ENCODE data around the gene STPG2.

Gene STPG2

GRCh38 chr4:97759785-97760184 lies 383.5 kb downstream of the STPG2 start:
- TF ChIP-seq, protein P1, sequence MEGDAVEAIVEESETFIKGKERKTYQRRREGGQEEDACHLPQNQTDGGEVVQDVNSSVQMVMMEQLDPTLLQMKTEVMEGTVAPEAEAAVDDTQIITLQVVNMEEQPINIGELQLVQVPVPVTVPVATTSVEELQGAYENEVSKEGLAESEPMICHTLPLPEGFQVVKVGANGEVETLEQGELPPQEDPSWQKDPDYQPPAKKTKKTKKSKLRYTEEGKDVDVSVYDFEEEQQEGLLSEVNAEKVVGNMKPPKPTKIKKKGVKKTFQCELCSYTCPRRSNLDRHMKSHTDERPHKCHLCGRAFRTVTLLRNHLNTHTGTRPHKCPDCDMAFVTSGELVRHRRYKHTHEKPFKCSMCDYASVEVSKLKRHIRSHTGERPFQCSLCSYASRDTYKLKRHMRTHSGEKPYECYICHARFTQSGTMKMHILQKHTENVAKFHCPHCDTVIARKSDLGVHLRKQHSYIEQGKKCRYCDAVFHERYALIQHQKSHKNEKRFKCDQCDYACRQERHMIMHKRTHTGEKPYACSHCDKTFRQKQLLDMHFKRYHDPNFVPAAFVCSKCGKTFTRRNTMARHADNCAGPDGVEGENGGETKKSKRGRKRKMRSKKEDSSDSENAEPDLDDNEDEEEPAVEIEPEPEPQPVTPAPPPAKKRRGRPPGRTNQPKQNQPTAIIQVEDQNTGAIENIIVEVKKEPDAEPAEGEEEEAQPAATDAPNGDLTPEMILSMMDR (IDR thresholded peaks at IDR 0.05) = no peak
- Histone ChIP-seq H3K36me3 (no peaks in the 10 kb centered on the region), H3K27me3 (no peaks in the 10 kb centered on the region), H3K4me1 (ENCODE audit: control insufficient read depth in 1 of 2, insufficient read depth in 1 of 2, low read depth in 1 of 2, low read length in 1 of 2) (no peaks in the 10 kb centered on the region), H3K9me3 (no peaks in the 10 kb centered on the region), H3K27ac (no peak overlapping the region), H3K4me3 (ENCODE audit: low read depth in 1 of 2, low read length in 1 of 2) (no peak overlapping the region)

DNA sequence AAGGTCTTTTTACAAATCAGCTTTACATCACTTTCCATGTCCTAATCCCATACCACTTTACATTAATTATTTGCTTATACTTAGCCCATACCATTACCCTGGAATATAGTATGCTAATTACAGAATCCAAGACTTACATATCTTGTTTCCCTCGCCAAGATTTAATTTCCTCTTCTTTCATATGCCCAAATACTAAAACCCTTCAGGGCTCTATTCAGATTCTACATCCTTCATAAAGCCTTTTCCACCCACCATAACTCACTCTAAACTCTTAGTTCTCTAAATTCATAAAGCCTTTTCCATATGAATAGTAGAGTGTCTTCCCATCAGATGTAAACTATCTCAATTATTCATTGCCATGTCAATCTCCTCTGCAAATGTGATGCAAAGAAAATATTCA lies 390.7 kb downstream of the STPG2 start:
- H3K27ac ChIP-seq = no peak overlapping the region
- no peaks in the 10 kb centered on the region for H3K27me3 ChIP-seq
- no peaks in the 10 kb centered on the region for H3K4me1 ChIP-seq (ENCODE audit: control insufficient read depth in 1 of 2, insufficient read depth in 1 of 2, low read depth in 1 of 2, low read length in 1 of 2)
- H3K4me3 ChIP-seq (ENCODE audit: low read depth in 1 of 2, low read length in 1 of 2) = no peak overlapping the region
- H3K36me3 ChIP-seq = no peaks in the 10 kb centered on the region
- H3K9me3 ChIP-seq = no peaks in the 10 kb centered on the region
- TF ChIP-seq, protein P1 (IDR thresholded peaks at IDR 0.05) = no peak

GRCh38 chr4:97747945-97748344 lies 395.3 kb downstream of the STPG2 start:
- Histone ChIP-seq H3K4me1 (ENCODE audit: control insufficient read depth in 1 of 2, insufficient read depth in 1 of 2, low read depth in 1 of 2, low read length in 1 of 2) (no peaks in the 10 kb centered on the region), H3K27ac (no peak overlapping the region), H3K36me3 (no peaks in the 10 kb centered on the region), H3K27me3 (no peaks in the 10 kb centered on the region), H3K4me3 (ENCODE audit: low read depth in 1 of 2, low read length in 1 of 2) (no peak overlapping the region), H3K9me3 (no peaks in the 10 kb centered on the region)
- TF ChIP-seq, protein P1 (IDR thresholded peaks at IDR 0.05) = no peak

DNA sequence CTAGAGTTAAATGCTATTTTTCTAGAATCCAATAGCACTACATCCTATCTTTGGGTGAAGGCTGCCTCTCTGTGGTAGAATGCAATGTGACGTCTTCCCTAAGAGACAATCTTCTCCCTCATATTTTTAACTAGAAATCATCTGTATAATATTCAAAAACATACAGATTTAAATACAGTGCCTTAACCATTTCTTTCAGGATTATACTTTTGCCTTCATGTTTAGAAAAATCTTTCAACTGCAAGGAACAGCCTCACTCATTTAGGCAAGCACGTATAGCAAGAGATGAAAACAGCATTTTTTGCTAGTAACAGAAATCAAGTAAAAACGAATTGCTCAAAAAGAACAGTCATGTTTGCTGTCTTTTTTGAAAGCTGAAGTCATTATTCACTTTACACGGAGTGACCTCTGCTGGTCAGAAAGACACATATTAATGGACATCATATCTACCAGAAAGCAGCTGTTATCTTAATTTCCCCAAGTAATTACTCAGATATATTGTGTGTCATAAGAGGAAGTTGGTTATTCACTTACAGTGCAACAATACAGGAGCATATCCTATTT lies 422.3 kb downstream of the STPG2 start:
- Histone ChIP-seq H3K9me3 (no peaks in the 10 kb centered on the region), H3K27ac (no peak overlapping the region), H3K4me1 (ENCODE audit: control insufficient read depth in 1 of 2, insufficient read depth in 1 of 2, low read depth in 1 of 2, low read length in 1 of 2) (no peaks in the 10 kb centered on the region), H3K36me3 (no peaks in the 10 kb centered on the region), H3K4me3 (ENCODE audit: low read depth in 1 of 2, low read length in 1 of 2) (no peak overlapping the region), H3K27me3 (no peaks in the 10 kb centered on the region)
- TF ChIP-seq, protein P1 (IDR thresholded peaks at IDR 0.05) = no peak

DNA sequence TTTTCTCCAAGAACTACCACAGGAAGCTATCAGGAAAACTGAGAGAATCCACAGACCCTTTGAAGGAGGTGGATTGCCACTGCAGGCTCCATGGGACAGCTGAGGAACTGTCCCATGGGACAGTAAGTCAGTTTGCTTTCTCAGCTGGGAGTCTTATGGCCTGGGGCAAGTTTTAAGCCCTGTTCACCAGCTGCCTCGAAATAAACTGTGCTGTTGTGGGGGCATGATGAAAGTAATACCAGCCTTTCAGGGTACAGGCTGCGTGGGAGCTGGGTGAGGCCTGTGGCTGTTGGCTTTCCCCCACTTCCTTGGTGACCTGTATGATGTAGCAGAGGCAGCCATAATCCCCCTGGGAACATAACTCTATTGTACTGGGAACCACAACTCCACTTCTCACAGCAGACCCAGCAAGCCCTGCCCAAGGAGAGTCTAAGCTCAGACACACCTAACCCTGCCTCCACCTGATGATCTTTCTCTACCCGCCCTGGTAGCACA lies 452.1 kb downstream of the STPG2 start:
- no peak overlapping the region for H3K27ac ChIP-seq
- no peaks in the 10 kb centered on the region for H3K36me3 ChIP-seq
- no peaks in the 10 kb centered on the region for H3K4me1 ChIP-seq (ENCODE audit: control insufficient read depth in 1 of 2, insufficient read depth in 1 of 2, low read depth in 1 of 2, low read length in 1 of 2)
- TF ChIP-seq, protein P1 (IDR thresholded peaks at IDR 0.05) = no peak
- peaks cover 9% of the 10 kb centered on the region for H3K9me3 ChIP-seq
- H3K27me3 ChIP-seq = no peaks in the 10 kb centered on the region
- no peak overlapping the region for H3K4me3 ChIP-seq (ENCODE audit: low read depth in 1 of 2, low read length in 1 of 2)
